ENCODE results near the gene FAM13B.
"Not testable (repeated sequence)": the region's sequence is repeated elsewhere in the genome, so short reads cannot be mapped to it uniquely, and the experiment has no call there.

Gene FAM13B

DNA sequence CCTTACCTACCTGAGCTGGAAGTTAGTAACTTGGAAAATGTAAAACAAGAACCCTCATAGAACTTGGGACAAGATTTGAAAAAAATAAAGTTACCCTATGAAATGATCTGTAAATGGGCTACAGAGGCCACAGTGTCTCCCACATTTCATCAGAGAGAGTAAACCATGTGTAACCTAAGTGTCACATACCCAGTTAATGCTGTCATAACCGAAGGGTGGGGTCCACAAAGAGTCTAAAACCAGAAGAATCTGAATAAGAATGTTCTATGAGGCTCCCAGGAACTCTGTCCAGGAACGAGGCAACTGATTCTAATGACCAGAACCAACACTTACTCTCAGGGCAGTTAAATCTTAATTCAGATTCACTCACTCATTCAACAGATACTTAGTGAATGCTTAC, 1.0 kb upstream of the FAM13B start:
- DNase-seq (ENCODE audit: extremely low spot score): no peak
- TF ChIP-seq SUZ12 (IDR thresholded peaks at IDR 0.05): no peak
- no peak for TF ChIP-seq ELF4 (IDR thresholded peaks at IDR 0.05)
- TF ChIP-seq NFRKB (IDR thresholded peaks at IDR 0.05): no peak
- no peak for TF ChIP-seq FOXK2 (IDR thresholded peaks at IDR 0.05)
- TF ChIP-seq CTBP1 (IDR thresholded peaks at IDR 0.05; ENCODE audit: borderline replicate concordance): no peak
- no peak for TF ChIP-seq TARDBP (IDR thresholded peaks at IDR 0.05)
- TF ChIP-seq ZNF384 (IDR thresholded peaks at IDR 0.05): no peak
- TF ChIP-seq FOXM1 (IDR thresholded peaks at IDR 0.05; ENCODE audit: borderline replicate concordance): no peak
- no peak for TF ChIP-seq BHLHE40 (IDR thresholded peaks at IDR 0.05; ENCODE audit: borderline replicate concordance)
- TF ChIP-seq FOXA1 (IDR thresholded peaks at IDR 0.05): no peak
- no peak for TF ChIP-seq L3MBTL2 (conservative IDR thresholded peaks at IDR 0.05)
- TF ChIP-seq ARNT (IDR thresholded peaks at IDR 0.05): no peak
- no peak for TF ChIP-seq HDGF (IDR thresholded peaks at IDR 0.05; ENCODE audit: borderline replicate concordance)
- TF ChIP-seq LEF1 (IDR thresholded peaks at IDR 0.05; ENCODE audit: borderline replicate concordance): no peak
- TF ChIP-seq SP1 (IDR thresholded peaks at IDR 0.05): no peak
- TF ChIP-seq, protein P1, sequence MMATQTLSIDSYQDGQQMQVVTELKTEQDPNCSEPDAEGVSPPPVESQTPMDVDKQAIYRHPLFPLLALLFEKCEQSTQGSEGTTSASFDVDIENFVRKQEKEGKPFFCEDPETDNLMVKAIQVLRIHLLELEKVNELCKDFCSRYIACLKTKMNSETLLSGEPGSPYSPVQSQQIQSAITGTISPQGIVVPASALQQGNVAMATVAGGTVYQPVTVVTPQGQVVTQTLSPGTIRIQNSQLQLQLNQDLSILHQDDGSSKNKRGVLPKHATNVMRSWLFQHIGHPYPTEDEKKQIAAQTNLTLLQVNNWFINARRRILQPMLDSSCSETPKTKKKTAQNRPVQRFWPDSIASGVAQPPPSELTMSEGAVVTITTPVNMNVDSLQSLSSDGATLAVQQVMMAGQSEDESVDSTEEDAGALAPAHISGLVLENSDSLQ (IDR thresholded peaks at IDR 0.05): no peak
- ChIA-PET CTCF (interaction anchor here (0.9 to 1.9 kb wide), 4 partner anchors 32 to 255 kb away, joined by 3 to 7 read pairs (median 5); no protein-coding TSS in a partner anchor), POLR2A (interaction anchor here (0.7 to 1.5 kb wide), 9 partner anchors 15 to 145 kb away, joined by 3 to 6 read pairs (median 4); partner anchors contain the start of gene PKD2L2)

DNA sequence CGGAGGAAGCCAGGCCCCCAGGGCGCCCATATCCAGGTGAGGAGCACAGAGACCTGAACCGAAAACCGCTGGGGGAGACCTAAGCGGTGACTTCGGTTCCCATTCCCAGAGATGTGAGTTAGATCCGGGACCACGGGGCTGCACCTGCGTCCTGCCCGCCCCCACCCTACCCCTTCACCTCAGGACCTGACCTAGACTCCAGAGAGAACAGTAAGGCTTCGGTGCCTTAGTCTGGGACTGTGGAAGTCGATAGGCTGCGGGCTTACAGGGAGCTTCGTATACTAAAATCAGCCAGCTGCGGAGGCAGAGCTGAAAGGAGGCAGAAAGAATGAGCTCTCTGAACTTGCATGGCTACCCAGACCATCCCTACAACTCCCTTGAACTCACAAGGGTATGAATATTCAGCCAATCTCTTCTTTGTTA, 518 bp upstream of the FAM13B start:
- ChIA-PET CTCF (interaction anchor here (0.9 to 1.9 kb wide), 5 partner anchors 32 to 254 kb away, joined by 3 to 7 read pairs (median 4); no protein-coding TSS in a partner anchor), POLR2A (interaction anchor here (0.7 to 1.5 kb wide), 12 partner anchors 11 to 279 kb away, joined by 3 to 6 read pairs (median 4); partner anchors contain the start of genes HNRNPA0 and PKD2L2)
- no peak for TF ChIP-seq FOXM1 (IDR thresholded peaks at IDR 0.05; ENCODE audit: borderline replicate concordance)
- no peak for TF ChIP-seq SUZ12 (IDR thresholded peaks at IDR 0.05)
- TF ChIP-seq NFRKB (IDR thresholded peaks at IDR 0.05): no peak
- TF ChIP-seq ELF4 (IDR thresholded peaks at IDR 0.05): no peak
- TF ChIP-seq HDGF (IDR thresholded peaks at IDR 0.05; ENCODE audit: borderline replicate concordance): no peak
- no peak for TF ChIP-seq ZNF384 (IDR thresholded peaks at IDR 0.05)
- no peak for TF ChIP-seq CTBP1 (IDR thresholded peaks at IDR 0.05; ENCODE audit: borderline replicate concordance)
- TF ChIP-seq ARNT (IDR thresholded peaks at IDR 0.05): no peak
- no peak for TF ChIP-seq TARDBP (IDR thresholded peaks at IDR 0.05)
- TF ChIP-seq FOXA1 (IDR thresholded peaks at IDR 0.05): no peak
- TF ChIP-seq L3MBTL2 (conservative IDR thresholded peaks at IDR 0.05): no peak
- no peak for TF ChIP-seq FOXK2 (IDR thresholded peaks at IDR 0.05)
- TF ChIP-seq, protein P1 (IDR thresholded peaks at IDR 0.05): no peak
- TF ChIP-seq SP1 (IDR thresholded peaks at IDR 0.05): no peak
- TF ChIP-seq BHLHE40 (IDR thresholded peaks at IDR 0.05; ENCODE audit: borderline replicate concordance): no peak
- TF ChIP-seq LEF1 (IDR thresholded peaks at IDR 0.05; ENCODE audit: borderline replicate concordance): no peak
- DNase-seq (ENCODE audit: extremely low spot score): no peak

DNA sequence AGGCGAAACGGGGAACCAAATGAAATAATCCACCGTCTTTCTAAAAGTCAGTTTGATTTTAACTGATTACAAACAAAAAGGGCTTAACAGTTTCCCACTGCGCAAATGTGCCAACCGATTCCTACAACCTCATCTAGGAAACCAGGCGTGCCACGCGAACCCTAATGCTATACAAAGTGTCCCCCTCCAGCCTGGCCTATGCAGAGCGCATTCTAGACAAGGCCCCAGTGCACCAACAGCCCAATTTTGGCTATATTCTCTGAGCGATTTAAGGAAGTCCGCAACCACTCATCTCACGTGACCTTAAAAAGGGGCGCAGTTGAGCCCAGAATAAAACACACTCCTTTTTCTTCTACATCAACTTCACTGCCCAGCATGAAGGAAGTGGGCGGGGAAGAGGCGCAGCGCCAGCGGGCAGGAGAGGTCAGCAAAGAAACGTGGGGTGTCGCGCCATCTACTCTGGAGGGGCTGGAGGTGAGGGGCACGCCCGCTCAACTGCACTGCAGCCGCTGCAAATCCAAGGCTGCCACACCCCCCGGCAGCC, 779 bp downstream of the FAM13B start:
- POLR2A ChIA-PET: no interaction called here
- no peak for TF ChIP-seq FOXM1 (IDR thresholded peaks at IDR 0.05; ENCODE audit: borderline replicate concordance)
- no peak for TF ChIP-seq FOXA1 (IDR thresholded peaks at IDR 0.05)
- TF ChIP-seq SUZ12 (IDR thresholded peaks at IDR 0.05): no peak
- TF ChIP-seq L3MBTL2 (conservative IDR thresholded peaks at IDR 0.05): no peak
- no peak for TF ChIP-seq CTBP1 (IDR thresholded peaks at IDR 0.05; ENCODE audit: borderline replicate concordance)
- peak; percentile 9 for DNase-seq (ENCODE audit: extremely low spot score)
- CTCF ChIA-PET: interaction anchor here (1.0 kb wide), 1 partner anchor 131 kb away, joined by 4 read pairs; no protein-coding TSS in a partner anchor

DNA sequence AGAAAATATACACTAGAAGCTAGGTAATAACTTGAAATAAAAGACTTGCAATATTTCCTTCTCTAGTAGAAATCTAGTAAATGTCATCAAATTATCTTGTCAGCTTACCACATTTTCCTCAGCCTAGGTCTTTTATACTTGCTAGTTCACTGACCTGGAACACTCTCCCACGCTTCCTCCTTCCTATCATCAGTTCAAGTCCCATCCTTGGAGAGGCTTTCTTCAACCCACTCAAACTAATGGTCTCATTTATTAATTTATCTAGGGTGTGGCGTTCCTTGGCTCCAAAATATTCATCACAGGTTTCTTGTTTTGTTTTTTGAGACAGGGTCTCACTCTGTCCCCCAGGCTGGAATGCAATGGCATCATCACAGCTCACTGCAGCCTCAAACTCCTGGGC, 2.9 kb downstream of the FAM13B start:
- DNase-seq (ENCODE audit: extremely low spot score): no peak
- ChIA-PET CTCF (interaction anchor here (0.6 kb wide), 1 partner anchor 102 kb away, joined by 7 read pairs; no protein-coding TSS in a partner anchor), POLR2A (interaction anchor here (1.2 kb wide), 1 partner anchor 276 kb away, joined by 3 read pairs; the partner anchor contains the start of gene HNRNPA0)
- TF ChIP-seq TARDBP (IDR thresholded peaks at IDR 0.05): no peak
- TF ChIP-seq FOXK2 (IDR thresholded peaks at IDR 0.05): no peak
- no peak for TF ChIP-seq SP1 (IDR thresholded peaks at IDR 0.05)
- no peak for TF ChIP-seq HDGF (IDR thresholded peaks at IDR 0.05; ENCODE audit: borderline replicate concordance)
- TF ChIP-seq L3MBTL2 (conservative IDR thresholded peaks at IDR 0.05): no peak
- TF ChIP-seq BHLHE40 (IDR thresholded peaks at IDR 0.05; ENCODE audit: borderline replicate concordance): no peak

DNA sequence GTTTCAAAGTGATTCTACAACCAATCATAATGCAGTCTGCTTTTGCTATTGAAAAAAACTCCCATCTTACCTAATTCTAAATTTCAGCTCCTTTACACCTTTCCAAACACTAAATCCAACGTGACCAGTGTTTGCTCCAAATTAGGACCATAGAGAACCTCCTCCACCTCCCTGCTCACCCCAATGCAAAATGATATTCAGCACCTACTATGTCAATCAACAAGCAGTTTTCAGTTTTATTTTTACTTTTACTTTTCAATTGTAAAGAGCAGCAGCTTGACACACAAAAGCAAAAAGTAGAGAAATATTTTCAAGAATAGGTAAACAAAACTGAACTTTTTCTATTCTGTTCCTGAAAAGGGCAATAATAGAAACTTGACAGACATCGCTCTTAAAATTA, 3.4 kb downstream of the FAM13B start:
- no peak for DNase-seq (ENCODE audit: extremely low spot score)
- ChIA-PET POLR2A (no interaction called here), CTCF (no interaction called here)
- TF ChIP-seq FOXM1 (IDR thresholded peaks at IDR 0.05; ENCODE audit: borderline replicate concordance) (no peak), HDGF (IDR thresholded peaks at IDR 0.05; ENCODE audit: borderline replicate concordance) (no peak), CTBP1 (IDR thresholded peaks at IDR 0.05; ENCODE audit: borderline replicate concordance) (no peak), ELF4 (IDR thresholded peaks at IDR 0.05) (no peak), BHLHE40 (IDR thresholded peaks at IDR 0.05; ENCODE audit: borderline replicate concordance) (no peak), FOXA1 (IDR thresholded peaks at IDR 0.05) (no peak), ZNF384 (IDR thresholded peaks at IDR 0.05) (no peak), LEF1 (IDR thresholded peaks at IDR 0.05; ENCODE audit: borderline replicate concordance) (no peak), TARDBP (IDR thresholded peaks at IDR 0.05) (no peak), SUZ12 (IDR thresholded peaks at IDR 0.05) (no peak), FOXK2 (IDR thresholded peaks at IDR 0.05) (no peak), ARNT (IDR thresholded peaks at IDR 0.05) (no peak), NFRKB (IDR thresholded peaks at IDR 0.05) (no peak), SP1 (IDR thresholded peaks at IDR 0.05) (no peak), L3MBTL2 (conservative IDR thresholded peaks at IDR 0.05) (no peak)
- TF ChIP-seq, protein P1 (IDR thresholded peaks at IDR 0.05): no peak; the same call in 1 of the 2 replicates

DNA sequence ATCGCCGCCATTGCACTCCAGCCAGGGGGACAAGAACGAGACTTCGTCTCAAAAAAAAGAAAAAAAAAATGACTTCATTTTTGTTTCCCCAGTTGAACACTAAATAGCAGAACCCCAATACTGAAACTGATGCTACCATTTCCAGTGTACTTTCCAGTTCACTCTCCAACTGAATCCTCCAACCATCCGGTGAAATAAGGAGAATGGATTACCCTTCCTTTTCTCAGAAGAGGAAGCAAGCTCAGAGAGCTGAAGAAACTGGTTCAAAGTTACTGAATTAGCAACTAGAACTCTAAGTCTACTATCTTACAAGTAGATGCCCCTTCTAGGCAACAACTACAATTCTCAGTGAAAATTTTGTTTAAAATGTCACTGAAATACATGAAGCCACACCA, 3.9 kb downstream of the FAM13B start:
- DNase-seq (ENCODE audit: extremely low spot score): no peak
- ChIA-PET CTCF (no interaction called here), POLR2A (no interaction called here)
- no peak for TF ChIP-seq FOXM1 (IDR thresholded peaks at IDR 0.05; ENCODE audit: borderline replicate concordance)
- no peak for TF ChIP-seq SUZ12 (IDR thresholded peaks at IDR 0.05)
- no peak for TF ChIP-seq HDGF (IDR thresholded peaks at IDR 0.05; ENCODE audit: borderline replicate concordance)
- TF ChIP-seq LEF1 (IDR thresholded peaks at IDR 0.05; ENCODE audit: borderline replicate concordance): no peak
- no peak for TF ChIP-seq FOXK2 (IDR thresholded peaks at IDR 0.05)
- no peak for TF ChIP-seq L3MBTL2 (conservative IDR thresholded peaks at IDR 0.05)
- TF ChIP-seq ARNT (IDR thresholded peaks at IDR 0.05): no peak
- no peak for TF ChIP-seq ZNF384 (IDR thresholded peaks at IDR 0.05)

DNA sequence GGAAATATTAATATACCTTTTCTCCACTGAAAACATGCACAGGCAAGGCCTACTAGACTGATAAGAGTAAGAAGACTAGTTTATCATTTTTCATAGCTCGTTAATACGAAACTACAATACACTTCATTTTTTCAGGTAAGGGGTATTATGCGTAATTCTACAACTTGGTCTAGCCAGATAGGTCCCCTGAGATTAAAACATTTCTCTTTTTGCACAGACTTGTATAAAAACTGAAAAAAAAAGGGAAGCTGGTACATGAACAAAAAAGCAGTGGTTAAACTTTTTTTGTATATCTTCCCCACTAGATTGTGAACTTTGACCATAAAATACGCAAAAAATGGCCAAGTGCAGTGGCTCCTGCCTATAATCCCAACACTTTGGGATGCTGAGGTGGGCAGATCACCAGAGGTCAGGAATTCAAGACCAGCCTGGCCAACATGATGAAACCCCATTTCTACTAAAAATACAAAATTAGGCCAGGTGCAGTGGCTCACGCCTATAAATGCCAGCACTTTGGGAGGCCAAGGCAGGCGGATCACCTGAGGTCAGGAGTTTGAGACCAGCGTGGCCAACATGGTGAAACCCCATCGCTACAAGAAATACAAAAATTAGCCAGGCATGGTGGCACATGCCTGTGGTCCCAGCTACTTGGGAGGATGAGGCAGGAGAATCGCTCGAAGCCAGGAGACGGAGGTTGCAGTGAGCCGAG, 4.5 kb downstream of the FAM13B start:
- DNase-seq (ENCODE audit: extremely low spot score): not testable (repeated sequence)
- POLR2A ChIA-PET: interaction anchor here (1.1 kb wide), 1 partner anchor 275 kb away, joined by 3 read pairs; no protein-coding TSS in a partner anchor
- CTCF ChIA-PET: interaction anchor here (0.7 kb wide), 1 partner anchor 102 kb away, joined by 3 read pairs; no protein-coding TSS in a partner anchor

DNA sequence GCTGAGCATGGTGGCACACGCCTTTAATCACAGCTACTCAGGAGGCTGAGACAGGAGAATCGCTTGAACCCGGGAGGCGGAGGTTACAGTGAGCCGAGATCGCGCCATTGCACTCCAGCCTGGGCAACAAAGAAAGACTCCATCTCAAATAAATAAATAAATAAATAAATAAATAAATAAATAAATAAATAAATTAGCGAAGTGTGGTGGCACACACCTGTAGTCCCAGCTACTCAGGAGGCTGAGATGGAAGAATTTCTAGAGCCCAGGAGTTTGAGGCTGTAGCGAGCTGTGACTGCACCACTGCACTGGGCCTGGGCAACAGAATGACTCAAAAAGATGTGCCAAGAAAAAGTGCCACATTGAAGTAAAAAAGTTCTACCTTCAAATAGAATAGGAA, 6.1 kb downstream of the FAM13B start:
- DNase-seq (ENCODE audit: extremely low spot score); CTCF ChIA-PET; POLR2A ChIA-PET: not testable (repeated sequence)

All from HEK293T (cell line).